Parietal lobe (tissue), 2 donors: ENCODE data around the gene EFCAB6. TPM values are rescaled to one million over a fixed set of nuclear protein-coding genes. Genes with fewer than 3 reads are reported as not detected.

ENCODE experiments used
- small RNA-seq: library from RNA; depleted of rRNA; stranded (forward); fragments of <200 nt; gene quantifications from one replicate; pipeline ENCODE3, GENCODE V24; 2014; ENCODE audit warnings: low replicate concordance
- total RNA-seq: library from RNA; depleted of rRNA; stranded (reverse); fragments of >200 nt; gene quantifications from one replicate; pipeline ENCODE4 v1.2.3, GENCODE V29; 2014

EFCAB6 gene
- 12.5 TPM for total RNA-seq

DNA sequence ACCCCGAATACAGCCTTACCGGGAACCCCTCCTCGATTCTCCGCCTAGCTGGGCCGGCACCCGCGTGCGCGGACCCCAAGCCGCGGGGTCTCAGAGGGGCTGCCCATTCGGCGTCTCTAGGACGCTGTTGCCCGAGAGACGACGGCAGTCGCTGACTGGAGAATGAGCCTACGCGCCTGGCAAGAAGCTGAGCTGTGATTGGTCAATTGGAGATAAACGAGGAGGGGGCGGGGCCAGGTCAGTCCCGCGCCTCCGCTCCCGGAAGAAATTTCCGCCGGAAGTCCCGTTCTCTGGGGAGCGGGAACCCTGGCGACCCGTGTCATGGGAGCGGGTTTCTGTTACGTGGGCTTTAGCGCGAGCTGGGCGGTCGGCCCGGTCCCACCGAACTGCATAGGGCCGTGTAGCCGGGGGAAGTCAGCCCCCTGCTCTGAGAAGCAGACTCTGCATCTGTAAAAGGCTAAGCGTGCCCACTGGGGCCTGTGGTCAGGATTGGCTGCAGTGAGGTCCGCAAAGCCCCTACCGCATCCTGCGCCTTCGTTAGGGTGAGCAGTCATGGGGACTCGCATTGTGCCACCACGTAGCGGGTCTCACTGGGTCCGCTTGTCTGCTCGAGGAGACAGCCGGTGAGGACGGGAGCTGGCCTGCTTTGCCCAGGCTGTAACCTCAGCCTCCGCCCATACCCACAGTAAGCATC is at the start of gene EFCAB6:
EFCAB6 (minus strand) TSS at position 157 of the 694 bp plus-strand sequence. CDS start 29,987 bp downstream, outside the sequence.

Small RNAs within 50 kb of the gene (small RNA-seq; reads per million reads assigned to genes)
- not detected for gene HMGN2P9

Other genes starting within 250 kb of the EFCAB6 start
- gene SULT4A1, start 50.2 kb upstream of the EFCAB6 start, total RNA-seq, result 55.7 TPM
- not detected for gene PNPLA5, start 79.7 kb upstream of the EFCAB6 start, total RNA-seq
- 23.8 TPM for gene PNPLA3, start 111.5 kb upstream of the EFCAB6 start, total RNA-seq
- gene SAMM50, start 143.1 kb upstream of the EFCAB6 start, total RNA-seq, result 33.2 TPM
- gene PARVB, start 212.0 kb upstream of the EFCAB6 start, total RNA-seq, result 7.2 TPM